GF-D8 (cell line): Measurements from ENCODE around the gene SCAANT1.

Experiments used
- DNase-seq: peaks from one replicate; lab custom pipeline; 2025; lab: John Stamatoyannopoulos, UW

The SCAANT1 gene

DNA sequence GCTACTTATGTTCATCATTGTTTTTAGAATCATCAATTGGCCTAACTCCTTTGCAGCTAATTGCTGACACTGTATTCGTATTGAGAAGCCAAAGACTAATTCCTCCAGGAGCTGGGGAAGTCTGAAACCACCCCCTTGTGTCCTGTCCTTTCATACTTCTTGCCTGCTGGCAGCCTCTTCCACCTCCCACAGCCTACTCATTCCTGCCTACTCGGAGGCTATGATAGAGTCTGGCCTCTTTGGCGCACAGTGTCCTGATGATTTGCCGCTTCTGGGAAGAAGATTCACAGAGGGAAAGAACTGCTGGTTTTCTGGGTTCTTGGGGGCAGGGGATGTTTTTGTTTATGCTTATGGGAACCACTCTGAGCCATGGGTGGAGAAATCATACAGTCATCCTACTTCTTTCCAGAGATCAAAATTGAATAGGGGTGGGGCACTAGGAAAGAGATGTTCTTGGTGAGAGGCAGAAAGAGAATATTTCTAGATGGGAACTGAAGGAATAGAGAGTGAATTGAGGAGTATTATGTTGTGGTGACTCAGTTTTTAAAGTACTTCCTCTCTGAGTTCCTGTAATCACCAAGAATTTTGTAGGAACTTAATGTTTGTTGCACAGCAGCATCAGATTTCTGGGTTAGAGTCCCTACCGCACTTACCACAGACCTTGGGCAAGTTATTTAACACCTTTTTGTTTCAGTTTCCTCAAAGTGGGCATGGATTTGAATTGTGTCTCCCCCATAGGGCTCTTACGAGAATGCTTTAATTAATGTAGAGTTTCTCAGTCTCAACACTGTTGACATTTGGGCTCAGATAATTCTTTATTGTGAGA is 22.1 kb upstream of the SCAANT1 start:
- DNase-seq = peak; percentile 81

DNA sequence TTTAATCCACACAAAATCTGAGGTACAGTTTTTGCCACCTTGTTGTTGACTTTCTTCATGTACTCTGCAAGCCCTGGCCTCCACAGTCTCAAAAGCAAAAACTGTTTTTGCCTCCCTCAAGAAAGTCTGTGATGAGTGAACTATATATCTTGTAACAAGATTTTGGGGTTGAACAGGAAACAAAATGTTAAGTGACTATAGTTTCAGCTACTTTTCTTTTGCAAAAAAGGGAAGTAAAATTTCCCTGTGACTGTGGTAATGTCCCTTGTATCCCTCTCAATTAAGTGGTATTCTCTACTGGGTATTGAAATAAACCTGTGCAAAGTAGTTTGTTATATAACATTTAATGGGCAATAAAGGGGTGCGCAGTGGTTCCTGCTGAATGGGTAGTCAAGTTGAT is 21.3 kb upstream of the SCAANT1 start:
- peak; percentile 66 for DNase-seq

DNA sequence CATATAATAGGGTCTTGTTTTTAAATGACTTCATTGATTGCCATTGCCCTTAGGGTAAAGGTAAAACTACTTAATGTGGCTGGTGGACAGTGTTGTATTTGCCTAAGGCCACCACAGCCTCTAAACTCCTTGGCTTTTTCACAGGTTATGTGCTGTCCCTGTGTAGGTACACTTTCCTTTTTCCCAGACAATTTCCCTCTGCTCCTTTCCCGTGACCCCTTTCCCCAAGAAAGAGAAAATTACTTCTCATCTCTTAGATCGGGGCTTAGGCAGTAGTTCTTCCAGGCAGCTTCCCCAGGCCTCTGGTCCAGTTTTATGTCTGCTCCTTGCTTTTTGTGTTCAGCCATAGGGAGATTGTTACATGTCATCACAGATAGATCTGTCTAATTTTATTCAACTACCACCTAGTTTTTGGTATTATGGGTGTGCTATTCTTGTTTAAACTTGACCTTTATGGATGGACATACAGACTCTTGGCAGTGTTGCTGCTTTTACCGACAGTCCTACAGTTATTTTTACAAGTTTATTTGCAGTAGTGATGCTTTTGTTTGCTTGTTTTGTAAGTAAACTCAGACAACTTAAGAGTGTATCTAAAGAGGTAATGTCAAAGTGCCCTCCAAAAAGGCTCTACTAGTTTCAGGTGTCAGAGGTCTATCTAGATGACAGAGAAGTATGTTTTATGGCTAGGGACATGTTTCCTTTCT is 20.5 kb upstream of the SCAANT1 start:
- no peak for DNase-seq

DNA sequence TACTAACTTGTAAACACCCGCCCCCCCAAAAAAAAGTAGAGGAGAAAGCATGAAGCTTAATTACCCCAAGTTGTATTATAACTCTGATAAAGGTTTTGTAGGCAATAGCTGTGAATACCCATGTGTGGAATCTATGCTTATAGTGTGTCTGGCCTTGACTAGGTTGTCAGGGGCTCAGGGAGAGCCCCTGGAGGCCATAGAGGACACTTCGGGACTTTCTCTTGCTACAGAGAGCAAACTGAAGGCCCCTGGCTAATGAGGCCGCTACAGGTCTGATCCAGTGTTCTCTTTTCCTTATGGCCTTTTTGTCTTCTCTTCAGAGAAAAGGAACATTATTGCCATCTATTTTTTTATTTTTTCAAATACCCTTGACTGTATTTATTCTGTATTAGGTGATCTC is 19.1 kb upstream of the SCAANT1 start:
- no peak for DNase-seq

DNA sequence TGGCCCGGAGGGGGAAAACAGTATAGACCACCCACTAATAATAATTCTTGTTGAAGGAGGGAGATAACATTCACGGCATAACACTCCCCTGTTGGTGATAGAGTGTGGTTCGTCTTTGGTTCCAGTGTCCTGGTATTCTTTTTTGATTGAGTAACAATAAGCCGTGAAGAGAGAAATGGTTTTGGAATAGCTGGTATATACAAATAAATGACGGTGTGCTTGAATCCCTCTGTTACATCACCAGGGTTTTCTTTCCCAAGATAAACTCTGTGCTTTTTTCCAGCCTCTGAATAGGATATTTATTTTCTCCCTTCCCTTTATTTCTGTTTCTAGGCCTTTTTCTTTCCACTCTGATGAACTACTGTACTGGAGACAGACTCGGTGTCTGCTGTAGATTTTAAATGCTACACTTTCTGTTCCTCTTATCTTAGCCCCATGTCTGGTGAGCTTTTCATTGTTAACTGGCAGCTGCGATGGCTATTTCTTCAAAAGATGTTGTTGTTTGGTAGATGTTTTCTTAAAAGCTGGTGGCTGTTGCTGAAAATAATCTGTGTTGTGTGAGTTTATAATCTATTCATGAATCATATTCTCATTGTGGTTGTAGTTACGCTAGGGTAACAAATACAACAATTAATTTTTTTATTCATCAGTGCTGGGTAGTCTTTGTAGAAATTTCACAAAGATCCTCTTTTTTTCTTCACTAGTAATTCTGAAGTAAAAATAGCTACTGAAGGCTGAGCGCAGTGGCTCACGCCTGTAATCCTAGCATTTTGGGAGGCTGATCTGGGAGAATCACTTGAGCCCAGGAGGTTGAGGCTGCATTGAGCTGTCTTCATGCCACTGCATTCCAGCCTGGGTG is 15.5 kb upstream of the SCAANT1 start:
- DNase-seq = no peak

DNA sequence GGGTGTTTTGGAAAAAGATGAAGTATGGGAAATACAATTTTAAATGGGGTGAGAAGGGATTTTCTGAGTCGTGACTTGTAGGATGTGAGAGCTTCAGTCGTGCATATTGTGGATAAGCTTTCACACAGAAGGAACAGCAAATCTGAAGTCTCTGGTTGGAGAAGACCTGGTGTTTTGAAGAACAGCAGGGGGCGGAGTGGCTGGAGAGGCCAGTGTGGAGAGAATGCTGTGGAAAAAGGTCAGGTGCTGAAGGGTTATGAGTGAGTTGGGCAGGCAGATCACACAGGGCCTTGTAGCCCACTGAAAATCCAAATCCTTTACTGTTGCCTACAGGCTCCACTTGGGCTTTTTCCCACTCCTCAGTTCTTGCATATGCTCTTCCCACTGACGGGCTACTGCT is 14.1 kb upstream of the SCAANT1 start:
- no peak for DNase-seq

DNA sequence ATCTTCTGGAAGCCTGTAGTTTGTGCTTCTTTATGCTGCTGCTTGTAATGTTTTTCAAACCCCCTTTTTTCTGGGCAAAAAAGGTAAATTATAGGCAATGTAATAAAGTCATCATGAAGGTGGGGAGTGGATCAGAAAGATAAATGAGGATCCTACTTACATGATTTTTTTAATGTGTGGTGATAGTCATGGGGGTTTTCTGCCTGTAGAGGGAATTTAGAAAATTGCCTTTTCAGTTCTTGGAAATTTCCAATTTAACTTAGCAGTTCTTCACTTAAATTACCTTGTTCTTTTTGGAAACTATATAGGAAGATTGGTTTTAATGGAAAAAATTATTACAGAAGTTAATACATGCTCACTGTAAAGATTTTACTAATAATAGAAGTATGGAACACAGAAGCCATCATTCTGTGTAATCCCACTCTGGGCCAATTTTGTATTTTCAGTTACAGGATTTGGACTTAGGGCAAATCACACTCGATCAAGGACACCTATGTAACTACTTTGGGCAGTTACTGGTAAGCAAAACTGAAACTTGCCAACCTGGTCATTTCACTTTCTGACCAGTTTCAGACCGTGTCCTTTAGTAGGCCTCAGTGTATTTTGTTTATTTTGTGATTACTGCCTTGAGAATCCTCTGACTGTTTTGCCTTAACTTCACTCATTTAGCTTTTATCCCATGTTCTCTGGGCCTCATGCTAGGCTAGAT is 10.5 kb upstream of the SCAANT1 start:
- no peak for DNase-seq

DNA sequence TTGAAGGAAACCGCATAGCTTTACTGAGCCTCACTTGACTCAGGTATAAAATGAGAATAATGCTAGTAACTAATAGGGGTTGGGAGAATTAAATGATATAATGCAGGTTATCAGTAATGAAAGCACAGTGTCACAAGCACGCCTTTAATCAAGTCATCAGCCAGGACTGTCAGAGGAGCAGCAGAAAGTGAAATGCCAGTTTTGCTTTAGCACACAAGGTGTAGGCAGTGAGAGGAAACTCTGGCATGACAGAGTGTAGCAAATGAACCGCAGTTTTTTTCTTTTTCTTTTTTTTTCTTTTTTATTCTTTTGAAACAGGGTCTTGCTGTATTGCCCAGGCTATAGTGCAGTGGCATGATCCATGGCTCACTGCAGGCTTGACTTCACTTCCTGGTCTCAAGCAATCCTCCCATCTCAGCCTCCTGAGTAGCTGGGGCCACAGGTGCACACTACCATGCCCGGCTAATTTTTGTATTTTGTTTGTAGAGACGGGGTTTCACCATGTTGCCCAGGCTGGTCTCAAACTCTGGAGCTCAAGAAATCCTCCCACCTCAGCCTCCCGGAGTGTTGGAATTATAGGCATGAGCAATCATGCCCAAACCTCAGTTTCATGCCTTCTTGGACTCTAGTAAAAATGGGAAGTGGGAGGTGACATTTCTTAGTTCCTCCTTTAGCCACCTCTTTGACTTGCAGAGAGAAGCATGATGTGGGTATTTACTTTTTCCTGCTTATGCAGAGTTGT is 9.7 kb upstream of the SCAANT1 start:
- DNase-seq = peak; percentile 72

DNA sequence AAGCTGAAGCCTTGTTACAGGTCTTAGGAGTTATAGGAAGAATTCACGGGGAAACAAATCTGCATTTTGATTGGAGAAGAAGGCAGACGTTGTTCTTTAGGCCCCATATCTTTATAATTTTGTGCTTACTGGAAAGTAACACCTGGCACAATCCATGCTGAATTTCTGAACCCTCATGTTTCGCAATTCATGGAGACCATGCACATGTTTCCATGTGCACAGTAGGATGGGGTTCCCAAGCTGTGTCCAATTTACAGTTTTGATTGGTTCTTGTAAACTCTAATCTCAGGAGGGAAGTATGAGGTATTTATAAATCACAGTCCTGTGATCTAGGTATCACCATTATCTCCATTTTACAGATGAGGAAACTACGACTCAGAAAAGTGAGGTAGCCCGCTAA is 7.8 kb upstream of the SCAANT1 start:
- DNase-seq = no peak

DNA sequence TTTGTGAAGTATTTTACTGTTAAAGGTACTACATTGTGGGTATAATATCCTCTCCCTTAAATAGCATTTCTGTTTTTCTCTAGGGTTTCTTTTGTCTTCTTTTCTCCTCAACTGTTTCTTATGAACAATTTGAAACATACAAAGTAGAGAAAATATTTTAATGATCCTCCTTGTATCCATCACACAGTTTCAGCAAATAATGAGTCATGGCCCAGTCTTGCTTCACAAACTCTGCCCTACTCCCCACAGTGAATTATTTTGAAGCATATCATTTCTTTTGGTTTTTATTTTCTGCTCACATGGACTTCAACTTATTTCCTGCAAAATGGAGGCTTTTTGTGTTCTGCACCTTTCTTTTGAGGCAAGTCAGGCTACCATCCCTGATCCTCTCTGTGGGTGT is 6.1 kb upstream of the SCAANT1 start:
- no peak for DNase-seq

DNA sequence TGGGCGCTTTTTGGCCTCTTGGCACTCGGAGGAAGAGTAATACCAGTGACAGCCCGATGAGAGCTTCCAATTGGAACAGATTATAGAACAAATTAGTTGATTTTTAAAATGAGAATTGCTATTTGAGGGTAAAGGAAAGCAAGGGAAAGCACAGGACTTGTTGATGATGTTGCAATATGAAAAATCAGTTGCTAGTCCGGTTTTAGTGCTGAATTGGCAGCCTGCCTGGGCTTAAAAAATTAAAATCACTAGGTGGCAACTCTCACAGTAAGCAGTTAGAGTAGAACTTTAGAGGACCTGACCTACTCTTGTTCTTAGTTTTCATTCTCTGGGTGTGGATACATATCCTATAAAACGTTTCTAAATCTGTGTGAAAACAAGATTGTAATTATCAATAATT is 2.1 kb upstream of the SCAANT1 start:
- DNase-seq = no peak

DNA sequence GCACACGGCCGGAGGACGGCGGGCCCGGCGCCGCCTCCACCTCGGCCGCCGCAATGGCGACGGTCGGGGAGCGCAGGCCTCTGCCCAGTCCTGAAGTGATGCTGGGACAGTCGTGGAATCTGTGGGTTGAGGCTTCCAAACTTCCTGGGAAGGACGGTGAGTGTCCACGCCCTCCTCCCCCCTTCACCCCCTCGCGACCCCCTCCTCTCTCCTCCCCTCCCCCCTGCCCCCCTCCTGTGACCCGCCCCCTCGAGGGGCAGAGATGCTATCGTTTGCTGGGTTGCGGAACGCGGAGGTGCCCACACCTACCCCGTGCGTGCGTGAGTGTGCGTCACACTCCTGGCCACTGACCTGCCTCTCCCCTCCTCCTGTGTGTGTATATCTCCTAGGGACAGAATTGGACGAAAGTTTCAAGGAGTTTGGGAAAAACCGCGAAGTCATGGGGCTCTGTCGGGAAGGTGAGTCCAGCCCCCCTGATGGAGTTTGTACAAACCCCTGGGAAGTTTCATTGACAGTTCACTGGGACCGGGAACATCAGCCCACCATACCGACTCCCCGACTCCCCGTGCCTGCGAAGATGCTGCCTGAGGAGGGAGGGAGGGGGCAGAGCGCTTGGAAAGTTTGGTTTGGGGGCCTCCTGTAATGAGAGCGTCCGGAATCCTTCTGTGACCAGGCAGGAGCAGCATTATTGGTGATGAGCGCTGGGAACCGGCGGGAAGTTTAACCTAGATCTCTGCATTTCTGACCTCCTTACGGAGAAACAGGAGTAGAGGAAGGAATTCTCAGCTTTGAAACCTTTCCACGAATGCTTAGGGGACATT is 795 bp upstream of the SCAANT1 start:
- no peak for DNase-seq

DNA sequence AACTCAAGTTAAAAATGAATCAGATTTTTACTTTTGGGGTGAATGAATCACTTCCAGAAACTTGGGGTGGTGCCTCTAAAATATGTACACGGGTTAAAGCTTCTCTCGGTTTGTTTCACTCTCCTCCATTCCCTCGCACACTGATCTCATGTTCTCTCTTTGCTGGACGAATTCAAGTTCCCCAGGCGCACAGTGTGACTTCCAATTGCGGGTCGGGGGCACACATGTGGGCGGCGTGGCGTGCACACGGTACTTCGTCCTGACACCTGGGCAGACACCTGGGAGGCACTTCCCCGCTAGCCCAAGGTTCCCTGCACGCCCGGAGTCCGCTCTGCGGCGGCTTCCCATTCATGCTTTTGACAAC is 692 bp downstream of the SCAANT1 start:
- no peak for DNase-seq

DNA sequence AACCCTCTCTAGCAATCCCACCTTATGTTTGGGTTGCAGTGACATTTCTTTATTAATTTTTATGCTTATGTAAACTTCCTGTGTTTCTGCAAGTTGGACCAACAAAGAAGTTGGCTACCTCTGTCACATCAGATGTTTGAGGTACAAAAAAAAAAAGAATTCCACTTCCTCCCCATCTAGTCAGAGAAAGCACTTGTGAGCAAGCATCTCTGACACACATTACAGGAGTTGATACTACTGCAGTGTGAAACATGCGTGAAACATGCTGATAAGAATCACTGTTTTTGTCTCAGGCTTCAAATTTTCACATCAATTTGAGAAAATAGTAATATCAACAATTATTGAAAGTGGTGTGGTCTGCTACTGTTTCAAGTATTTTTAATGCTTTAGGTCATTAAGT is 1.3 kb downstream of the SCAANT1 start:
- no peak for DNase-seq

DNA sequence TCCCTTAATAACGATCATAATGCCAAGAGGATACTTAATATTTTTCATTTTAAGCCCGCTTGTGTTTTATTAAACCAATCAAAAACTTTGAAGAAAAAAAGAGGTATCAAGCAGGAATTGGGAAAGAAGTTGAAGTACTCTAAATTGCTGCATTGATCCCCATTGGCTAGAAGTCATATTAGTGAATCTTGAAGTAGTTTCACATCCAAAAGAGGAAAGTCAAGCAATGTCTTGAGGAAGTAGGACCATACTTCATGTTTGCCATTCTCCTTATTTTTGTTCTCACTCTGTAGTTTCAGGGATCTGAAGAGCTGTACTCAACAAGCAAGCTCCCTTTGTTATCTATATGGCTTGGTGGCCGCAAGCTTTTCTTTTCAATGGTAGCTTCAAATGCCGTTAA is 2.2 kb downstream of the SCAANT1 start:
- no peak for DNase-seq

DNA sequence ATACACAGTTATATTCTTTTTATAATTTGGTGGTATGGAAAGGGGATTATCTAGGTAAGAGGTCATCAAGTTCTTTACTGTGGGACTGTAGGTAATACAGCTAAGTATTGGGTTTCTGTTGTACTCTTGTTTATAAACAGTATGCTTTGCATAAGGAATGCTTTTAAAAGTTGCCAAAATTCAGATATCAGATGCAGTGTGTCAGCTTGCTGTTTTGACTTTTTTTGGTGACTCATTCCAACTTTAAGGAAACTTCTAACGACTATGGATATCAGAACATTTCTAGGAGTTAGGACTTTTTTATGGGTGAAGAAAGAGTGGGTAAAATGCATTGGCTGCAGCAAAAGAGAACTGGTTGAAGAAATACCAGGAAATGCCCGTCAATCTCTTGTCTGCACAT is 2.8 kb downstream of the SCAANT1 start:
- no peak for DNase-seq

DNA sequence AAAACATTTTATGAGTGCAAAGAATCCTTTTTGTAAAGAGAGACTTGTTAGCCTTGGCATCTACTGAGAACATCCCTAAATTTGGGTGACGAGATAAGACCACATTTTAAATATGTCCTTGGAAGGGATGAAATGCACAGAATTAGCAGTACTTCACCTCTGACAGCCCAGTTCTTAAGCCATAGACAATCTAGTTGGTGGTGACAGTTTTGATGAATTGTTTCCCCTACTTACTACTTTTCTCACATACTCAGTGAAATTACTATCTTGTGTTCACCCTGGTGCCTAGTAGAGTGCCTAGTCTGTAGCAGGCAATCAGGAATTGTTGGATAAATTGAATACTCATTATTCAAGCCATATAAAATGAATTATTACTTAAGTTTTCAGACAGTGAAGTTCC is 3.4 kb downstream of the SCAANT1 start:
- no peak for DNase-seq

DNA sequence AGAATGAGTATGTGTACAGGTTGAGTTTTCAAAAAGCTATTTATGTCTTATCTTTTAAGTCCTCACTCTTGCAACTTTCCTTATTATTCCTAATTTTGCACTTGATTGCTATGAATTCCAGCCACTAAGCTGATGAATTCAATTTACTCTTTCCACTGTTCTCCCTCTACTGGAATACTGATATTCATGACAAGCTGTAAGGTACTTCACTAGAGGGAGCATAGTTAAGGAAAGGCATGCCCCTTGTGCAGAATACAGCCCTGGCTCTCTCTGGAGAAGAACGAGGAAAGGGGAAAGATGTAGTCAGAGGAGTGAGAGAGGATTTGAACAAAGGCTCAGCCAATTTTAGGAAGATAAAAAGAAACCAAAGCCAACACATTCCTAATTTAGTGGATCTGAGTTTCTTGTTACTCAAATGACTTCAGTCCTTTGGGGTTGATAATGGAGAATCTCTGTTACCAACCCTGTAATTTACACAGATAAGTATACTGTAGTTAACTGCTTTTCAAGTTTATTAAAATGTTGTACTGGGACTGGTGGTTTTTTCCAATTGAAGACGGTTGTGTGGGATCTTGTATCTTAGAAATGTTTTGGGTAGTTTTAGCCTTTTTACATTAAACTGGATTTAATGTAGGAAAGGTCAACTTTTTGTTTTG is 4.0 kb downstream of the SCAANT1 start:
- no peak for DNase-seq

DNA sequence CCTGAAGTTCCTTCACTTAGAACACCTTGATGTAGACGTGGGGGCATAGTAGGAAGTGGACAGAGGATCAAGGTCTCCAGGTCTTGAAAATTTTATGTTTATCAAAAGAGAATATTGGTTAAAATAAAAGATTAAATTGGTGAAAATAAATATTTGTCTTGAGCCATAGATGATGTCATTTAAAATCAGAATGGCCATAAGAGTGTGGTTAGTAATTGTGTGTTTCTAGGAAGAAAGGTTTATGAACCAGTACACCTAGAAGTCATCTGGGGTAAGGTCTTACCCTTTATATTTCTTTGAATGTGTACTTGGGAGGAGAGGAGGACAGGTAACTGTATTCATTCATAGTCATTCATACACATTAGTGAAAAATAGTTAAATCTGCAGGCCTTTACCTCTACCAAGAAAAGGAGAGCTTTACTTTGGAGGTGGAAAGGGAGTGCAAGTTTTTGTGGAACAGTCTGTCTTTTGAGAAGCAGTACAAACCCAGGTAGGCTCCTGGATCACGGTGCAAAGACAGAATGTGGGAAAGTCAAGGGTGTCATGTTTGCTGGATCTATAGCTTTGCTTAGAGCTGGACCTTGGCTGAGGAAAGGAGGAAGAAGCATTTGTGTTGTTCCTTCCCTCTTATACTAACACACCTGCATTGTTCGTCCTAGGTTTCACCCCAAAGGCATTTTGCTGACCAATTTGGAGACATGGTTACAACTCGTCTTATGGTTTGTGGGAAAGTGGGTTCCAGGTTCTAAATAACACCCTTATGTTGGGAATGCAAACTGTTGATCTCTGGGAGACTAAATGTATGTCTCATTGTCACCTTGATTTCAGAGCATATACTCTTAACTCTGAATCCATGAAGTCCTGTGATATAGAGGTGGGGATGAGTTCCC is 6.2 kb downstream of the SCAANT1 start:
- no peak for DNase-seq
